HT1080 (cell line): ENCODE results near the gene COLEC11. TPM values are rescaled to one million over a fixed set of nuclear protein-coding genes. Genes with fewer than 3 reads are reported as not detected.
"Not testable (repeated sequence)": the region's sequence is repeated elsewhere in the genome, so short reads cannot be mapped to it uniquely, and the experiment has no call there.

Experiments
- DNase-seq: peaks from one replicate; pipeline ENCODE4 v3.0.0-alpha.2; 2015; ENCODE audit warnings: low read depth
- total RNA-seq: library from RNA; depleted of rRNA; stranded (reverse); fragments of >200 nt; shearing (Covaris generic); gene quantifications from 2 replicates; pipeline ENCODE4 v1.2.3, GENCODE V29; 2014

COLEC11 gene
- total RNA-seq, 1 experiment from 2014 or later = 0.72 TPM

DNA sequence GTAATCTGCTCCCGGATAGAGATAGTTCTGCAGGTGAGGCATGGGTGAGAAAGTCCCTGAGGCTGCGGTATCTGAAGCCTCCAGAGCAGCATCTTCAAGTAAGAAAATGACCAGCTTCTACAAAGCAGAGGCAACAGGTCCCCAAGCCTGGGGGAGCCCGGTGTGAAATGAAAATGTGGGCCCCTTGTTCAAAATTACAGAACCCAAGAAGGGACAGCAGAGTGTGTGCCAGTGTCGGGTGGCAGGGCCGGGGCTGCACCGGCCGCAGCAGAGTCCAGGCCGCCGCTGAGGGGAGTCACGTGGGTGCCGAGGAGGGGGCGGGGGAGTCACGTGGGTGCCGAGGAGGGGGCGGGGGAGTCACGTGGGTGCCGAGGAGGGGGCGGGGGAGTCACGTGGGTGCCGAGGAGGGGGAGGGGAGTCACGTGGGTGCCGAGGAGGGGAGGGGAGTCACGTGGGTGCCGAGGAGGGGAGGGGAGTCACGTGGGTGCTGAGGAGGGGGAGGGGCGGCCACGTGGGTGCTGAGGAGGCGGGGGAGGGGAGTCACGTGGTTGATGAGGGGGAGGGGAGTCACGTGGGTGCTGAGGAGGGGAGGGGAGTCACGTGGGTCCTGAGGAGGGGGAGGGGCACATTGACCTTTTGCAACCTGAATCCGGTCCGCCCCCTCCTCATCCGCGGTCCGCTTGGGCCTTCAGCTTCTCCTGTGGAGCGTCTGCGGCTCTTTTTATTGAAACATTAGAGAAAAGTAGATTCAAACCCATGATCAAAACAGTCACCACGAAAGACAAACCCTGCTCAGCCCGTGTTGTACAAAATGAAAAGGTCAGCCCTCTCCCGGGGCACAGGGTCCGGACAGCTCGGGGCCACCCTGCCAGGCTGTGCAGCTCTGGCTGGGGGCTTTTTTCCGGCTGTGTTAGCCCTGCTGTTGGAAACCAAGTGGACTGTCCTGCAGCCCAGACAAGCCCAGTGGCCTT, 10.4 kb downstream of the COLEC11 start:
- peak; percentile 57 for DNase-seq

DNA sequence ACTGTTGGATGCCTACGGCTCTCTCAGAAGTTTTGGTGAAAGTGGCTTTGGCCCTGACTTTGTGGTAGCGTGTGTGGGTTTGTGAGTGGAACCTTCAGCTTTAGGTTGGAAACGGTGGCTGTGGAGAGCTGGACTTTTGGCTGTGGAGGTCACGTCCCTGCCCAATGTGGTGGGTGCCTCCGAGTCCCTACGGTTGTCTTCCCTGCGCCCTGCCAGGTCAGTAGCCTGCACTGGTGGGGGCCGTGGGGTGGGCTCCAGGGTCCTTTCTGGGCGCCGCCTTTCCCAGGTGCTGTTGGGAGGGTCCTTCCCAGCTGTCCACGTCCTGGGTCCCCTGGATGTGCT, 11.1 kb downstream of the COLEC11 start:
- DNase-seq = no peak

DNA sequence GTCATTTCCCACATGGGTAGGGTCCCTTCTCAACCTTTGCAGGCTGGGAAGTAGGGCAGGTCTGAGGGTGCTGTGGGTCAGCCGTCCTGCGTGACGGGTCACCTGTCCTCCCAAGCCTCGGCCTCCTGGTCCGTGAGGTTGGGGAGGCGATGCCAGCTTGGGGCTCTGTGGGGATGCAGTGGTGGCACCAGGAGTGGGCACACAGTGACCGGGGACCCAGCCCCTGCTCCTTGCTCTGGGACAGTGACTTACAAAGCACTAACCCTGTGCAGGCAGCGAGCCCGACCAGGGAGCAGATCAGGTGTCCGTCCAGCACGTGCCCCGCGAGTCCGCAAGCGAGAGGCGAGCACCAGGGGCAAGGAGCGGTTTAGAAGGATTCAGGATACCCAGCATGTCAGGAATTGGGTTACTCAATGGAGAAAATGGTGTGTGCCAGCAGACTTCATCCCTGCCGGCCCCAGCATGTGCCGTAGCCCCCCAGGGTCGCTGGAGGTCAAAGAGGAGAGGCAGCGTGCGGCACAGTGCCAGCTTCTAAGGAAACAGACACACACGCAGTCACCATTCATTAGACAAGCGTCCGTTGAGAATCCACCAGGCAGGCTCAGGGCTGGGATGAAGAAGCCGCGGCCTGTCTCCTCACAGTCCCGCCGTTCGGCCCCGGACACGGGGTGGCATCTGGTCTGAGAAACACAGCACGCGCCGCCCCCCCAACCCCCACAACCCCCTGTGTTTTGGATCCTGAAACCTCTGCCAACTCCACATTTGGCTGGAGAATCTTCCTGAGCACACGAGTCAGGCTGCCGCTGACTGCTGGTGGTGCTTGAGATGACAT, 11.7 kb downstream of the COLEC11 start:
- DNase-seq = no peak

DNA sequence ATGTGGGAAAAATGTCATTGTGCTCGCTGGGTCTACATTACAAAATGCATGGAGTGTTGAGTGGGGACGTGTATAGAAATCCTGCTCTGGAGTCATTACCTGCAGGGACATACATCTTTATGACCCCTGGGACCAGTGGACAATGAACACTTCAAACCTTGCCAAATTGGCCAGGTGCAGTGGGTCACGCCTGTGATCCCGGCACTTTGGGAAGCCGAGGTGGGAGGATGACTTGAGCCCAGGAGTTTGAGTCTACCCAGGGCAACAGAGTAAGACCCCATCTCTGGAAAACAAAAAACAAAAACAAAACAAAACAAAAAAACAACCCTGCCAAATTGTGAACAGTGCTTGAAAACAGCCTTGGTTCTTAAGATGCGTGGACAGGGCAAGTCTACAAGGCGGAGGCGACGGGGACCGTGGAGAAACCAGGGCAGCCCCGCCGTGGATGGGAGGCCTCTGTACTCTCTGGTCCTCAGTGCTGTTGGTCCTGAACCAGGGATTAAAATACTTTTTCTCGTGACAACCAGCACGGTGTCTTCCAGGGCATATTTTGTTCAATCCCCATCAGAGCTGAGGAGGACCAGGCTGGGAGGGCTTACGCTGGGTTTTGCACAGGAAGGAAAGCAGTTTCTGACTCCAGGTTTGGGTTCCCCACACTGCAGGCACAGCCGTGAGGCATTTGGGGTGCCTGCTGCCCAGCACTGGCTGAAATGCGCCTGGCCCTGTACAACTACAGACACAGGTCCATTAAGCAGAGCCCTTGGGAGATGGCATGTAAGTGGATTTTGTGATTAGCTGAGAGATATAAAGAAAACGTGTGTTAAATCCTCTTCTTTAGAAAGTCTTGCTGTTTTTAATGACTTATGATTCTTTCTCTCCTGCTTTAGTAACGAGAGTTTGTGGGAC, 13.7 kb downstream of the COLEC11 start:
- DNase-seq = no peak

DNA sequence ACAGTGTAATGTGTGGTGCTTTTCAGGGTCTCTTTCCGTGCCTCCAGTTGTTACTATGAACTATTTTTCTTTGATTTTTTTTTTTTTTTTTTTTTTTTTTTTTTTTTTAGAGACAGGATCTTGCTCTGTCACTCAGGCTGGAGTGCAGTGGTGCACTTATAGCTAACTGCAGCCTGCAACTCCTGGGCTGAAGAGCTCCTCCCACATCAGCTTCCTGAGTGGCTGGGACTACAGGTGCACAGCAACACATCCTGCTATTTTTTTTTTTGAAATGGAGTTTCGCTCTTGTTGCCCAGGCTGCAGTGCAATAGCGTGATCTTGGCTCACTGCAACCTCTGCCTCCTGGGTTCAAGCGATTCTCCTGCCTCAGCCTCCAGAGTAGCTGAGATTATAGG, 14.4 kb downstream of the COLEC11 start:
- DNase-seq = not testable (repeated sequence)

DNA sequence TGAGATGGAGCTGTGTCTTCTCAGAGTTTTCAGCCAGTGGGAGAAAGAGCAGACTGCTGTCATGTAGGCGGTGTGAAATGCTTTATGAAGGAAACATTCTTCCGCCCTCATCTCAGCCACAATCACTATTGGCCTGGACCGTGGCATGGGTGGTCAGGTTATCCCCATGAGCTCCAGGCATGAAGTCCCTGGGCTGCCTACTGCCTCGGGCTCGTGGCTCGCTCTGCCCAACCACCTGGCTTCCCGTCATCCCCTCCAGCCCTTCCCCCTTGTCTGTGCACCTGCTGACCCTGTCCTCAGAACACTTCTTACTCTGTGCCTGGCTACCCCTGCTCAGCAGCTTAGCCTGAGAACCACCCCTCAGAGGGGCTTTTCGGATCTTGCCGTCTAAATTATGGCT, 15.5 kb downstream of the COLEC11 start:
- no peak for DNase-seq

DNA sequence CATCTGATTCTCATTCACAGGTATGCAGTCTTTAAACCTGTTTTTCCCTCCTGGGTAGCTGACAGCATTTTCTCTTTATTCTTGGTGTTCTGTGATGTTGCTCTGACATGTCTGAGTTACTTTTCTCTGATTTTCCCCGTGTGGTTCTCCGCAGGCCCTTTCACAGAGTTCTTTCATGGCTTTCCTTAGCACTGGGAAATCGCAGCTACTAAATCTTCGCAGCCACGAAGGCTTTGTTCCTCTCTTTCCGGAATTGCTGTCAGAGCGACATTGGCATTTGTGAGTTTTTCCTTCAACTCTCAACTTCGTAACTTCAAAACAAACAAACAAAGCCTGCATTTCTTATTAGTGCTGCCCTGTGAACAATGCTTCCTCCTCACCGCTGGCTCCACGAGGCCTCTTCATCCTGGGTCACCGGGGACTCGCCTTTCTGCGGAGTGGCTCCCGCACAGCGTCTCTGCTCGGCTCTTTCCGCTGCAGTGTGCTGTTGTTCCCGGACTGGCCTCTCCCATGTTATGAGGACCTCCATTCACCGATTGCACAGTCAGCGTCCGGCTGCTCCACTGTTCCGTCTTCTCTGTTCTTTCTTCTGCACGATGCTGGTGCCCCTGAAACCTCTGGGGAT, 16.1 kb downstream of the COLEC11 start:
- DNase-seq = no peak

DNA sequence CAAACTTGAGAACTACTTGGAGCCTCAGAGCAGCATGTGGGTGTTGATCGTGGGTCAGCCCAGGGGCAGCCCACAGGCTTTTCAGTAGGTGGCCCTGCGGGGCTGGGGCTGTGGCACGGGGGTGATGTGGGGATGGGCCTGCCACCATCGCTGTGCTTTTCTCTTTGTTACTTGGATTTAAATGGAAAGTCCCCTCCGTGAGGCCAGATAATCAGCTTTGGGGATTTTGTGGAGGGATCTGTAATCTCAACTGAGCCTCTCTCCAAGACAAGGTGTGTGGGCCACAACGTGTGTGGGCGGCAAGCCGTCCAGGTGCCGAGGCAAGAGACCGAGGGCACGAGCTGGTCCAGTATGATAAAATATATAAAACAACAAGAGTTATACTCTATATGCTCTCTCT, 16.7 kb downstream of the COLEC11 start:
- no peak for DNase-seq

DNA sequence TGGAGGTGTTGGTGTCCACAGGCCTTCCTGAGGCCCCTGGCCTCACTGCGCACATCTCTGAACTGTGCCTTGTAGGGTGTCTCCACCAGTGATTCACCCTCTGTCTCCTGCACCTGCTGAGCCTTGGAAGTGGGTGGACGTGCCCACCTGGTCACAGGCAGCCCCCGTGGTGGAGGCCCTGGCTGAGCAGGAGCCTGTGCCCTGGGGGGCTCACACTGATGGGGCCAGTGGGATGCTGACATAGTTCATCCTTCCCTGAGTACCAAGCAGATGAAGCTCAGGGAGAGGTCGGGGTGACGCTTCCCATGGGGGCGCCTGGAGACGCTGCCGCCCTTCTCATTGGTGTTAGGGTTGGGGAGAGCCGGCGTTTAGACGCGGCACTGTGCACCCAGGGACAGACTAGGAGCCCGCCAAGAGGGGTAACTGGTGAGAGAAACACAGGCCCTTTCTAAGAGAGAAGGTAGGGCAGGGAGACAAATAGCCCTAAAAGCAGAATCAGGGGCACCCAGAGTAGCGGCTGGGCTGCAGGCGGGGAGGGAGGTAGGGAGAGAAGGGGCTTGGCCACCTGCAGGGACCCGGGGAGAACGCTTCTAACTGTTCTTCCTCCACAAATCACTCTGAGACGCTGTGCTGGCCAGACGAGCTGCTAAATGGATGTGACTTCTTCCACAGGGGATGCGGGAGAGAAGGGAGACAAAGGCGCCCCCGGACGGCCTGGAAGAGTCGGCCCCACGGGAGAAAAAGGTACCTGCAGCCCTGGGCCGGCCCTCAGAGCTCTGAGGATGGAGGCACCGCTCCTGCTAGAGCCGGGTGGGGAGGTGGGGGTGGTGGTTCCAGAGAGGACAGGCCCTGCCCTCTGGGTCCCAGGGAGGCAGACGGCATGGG, 18.0 kb downstream of the COLEC11 start:
- no peak for DNase-seq

DNA sequence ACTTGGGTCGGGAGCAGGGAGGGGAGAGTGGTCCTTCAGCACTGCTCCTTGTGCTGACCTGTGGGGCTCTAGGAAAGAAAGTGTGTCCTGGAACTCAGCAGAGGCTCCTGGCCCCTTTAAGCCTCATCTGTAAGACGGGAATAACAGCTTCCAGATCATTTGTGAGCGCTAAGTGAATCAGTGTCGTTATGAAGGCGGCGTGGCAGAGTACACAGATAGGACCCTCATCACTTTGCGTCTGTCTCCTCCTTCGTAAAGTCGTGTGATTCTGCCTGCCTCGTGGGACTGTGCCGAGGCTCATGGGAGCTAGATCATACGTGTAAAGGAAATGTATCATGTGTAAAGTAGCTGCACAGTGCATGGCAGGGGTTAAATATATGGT, 18.6 kb downstream of the COLEC11 start:
- DNase-seq = no peak

DNA sequence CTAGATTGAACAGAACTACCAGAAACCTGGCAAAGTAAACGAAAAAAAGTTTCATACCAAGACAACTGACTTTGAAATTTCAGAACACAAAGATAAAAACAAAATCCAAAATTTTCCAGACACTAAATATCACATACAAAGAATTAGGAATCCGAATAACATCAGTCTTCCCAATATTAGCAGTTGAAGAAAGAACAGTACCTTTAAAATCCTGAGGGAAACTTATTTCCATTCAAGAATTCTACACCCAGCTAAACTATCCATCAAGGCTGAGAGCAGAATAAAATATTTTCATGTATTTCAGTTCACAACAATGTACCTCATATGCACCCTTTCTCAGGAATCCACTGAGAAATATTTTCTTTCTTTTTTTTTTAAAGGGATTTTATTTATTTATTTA, 19.8 kb downstream of the COLEC11 start:
- DNase-seq = not testable (repeated sequence)

DNA sequence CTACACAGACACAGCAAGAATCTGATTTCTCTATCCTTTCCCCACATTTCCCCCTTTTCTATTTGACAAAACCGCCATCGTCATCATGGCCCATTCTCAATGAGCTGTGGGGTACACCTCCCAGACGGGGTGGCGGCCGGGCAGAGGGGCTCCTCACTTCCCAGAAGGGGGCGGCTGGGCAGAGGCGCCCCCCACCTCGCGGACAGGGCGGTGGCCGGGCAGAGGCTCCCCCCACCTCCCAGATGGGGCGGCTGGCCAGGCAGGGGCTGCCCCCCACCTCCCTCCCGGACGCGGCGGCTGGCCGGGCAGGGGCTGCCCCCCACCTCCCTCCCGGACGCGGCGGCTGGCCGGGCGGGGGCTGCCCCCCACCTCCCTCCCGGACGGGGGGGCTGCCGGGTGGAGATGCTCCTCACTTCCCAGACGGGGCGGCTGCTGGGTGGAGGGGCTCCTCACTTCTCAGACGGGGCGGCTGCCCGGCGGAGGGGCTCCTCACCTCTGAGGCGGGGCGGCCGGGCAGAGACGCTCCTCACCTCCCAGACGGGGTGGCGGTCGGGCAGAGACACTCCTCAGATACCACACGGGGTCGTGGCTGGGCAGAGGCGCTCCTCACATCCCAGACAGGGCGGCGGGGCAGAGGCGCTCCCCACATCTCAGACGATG, 20.8 kb downstream of the COLEC11 start:
- DNase-seq = not testable (repeated sequence)

DNA sequence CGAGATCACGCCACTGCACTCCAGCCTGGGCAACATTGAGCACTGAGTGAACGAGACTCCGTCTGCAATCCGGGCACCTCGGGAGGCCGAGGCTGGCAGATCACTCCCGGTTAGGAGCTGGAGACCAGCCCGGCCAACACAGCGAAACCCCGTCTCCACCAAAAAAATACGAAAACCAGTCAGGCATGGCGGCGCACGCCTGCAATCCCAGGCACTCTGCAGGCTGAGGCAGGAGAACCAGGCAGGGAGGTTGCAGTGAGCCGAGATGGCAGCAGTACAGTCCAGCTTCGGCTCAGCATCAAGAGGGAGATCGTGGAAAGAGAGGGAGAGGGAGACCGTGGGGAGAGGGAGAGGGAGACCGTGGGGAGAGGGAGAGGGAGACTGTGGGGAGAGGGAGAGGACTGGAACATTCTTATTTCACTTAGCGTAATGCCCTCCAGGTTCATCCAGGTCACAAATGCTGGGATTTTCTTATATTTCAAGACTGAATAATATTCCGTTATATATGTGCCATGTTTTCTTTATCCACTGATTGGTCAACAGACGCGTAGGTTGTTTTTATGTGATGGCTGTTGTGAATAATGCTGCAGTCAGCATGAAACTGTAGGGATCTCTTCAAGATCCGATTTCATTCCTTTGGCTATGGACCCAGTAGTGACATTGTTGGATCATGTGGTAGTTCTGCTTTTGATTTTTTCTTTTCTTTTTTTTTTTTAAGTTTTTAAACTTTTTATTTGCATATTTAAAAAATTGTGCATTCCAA, 21.7 kb downstream of the COLEC11 start:
- DNase-seq = not testable (repeated sequence)

DNA sequence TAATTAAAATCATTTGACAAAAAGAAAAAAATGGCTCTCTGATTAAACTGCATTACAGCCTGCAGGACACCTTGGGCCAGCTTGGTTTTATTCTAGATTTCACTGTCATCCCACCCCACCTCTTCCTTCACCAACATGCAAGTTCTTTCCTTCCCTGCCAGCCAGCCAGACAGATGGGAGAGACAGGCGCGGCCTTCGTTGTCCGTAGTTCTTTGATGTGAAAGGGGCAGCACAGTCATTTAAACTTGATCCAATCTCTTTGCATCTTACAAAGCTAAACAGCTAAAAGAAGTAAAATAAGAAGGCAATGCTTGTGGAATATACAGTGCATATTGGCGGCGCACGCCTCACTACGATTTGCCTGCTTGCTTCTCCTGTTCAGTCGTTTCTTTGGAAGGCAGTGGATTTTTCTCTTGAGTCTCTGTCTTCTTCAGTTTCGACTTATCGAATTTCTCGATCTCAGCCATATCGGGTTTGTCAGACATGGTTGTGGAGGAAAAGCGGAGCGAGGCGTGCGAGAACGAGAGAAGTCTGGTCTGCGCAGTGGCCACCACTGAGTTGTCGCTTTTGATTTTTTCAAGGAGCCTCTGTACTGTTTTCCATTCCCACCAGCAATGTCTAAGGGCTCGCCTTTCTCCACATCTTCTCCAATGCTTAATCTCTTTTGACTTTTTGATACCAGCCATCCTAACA, 22.4 kb downstream of the COLEC11 start:
- DNase-seq = no peak

DNA sequence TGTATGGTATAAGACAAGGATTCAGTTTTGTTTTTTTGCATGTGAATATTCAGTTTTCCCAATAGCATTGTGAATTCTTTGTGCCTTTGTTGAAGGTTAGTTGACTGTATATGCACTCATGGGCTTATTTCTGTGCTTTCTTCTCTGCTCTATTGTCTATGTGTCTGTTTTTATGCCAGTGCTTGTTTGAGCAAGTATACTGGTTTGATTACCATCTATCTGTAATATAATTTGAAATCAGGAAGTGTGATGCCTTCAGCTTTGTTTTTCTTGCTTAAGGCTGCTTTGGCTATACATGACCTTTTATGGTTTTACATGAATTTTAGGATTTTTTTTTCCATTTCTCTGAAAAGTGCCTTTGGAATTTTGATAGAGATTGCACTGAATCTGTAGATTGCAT, 23.5 kb downstream of the COLEC11 start:
- DNase-seq = no peak

DNA sequence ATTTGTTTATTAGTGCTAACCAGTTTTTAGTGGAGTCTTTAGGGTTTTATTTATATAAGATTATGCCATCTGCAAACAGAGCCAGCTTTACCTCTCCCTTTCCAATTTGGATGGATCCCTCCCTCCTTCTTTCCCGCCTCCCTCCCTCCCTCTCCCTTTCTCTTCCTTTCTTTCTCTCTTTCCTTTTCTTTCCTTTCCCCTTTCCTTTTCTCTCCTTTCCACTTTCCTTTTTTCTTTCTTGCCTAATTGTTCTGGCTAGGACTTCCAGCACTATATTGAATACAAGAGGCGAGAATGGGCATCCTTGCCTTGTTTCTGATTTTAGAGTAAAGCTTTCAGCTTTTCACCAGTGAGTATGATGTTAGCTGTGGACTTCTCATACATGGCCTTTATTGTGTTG, 24.1 kb downstream of the COLEC11 start:
- DNase-seq = no peak

DNA sequence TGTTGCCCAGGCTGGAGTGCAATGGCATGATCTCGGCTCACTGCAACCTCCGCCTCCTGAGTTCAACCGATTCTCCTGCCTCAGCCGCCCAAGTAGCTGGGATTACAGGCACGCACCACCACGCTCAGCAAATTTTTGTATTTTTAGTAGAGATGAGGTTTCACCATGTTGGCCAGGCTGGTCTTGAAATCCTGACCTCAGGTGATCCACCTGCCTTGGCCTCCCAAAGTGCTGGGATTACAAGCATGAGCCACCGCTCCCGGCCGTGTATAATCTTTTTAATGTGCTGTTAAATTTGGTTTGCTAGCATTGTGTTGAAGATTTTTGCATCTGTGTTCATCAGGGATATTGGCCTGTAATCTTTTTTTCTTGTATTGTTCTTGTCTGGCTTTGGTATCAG, 24.7 kb downstream of the COLEC11 start:
- DNase-seq = not testable (repeated sequence)

DNA sequence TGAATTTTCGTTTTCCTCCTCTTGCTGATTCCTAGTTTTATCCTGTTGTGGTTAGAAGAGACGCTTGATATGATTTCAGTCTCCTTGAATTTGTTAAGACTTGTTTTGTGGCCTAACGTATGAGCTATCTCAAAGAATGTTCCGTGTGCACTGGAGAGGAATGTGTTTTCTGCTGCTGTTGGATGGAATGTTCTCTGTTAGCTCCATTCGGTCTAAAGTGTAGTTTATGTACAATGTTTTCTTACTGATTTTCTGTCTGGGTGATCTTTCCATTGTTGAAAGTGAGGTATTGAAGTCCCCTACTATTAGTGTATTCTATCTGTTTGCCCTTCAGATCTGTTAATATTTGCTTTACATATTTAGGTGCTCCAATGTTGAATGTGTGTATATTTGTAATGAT, 25.9 kb downstream of the COLEC11 start:
- no peak for DNase-seq
